Measurements from ENCODE around the gene PDK1. TPM values are rescaled to one million over a fixed set of nuclear protein-coding genes. Genes with fewer than 3 reads are reported as not detected.
"Not testable (repeated sequence)": the region's sequence is repeated elsewhere in the genome, so short reads cannot be mapped to it uniquely, and the experiment has no call there.

The PDK1 gene
- total and polyA plus RNA-seq, 9 donors: 11.5 to 25.4 (median 16.5) TPM

GRCh38 chr2:172564376-172564775, 8.5 kb downstream of the PDK1 start:
- Histone ChIP-seq H3K4me3 (ENCODE audit: low read length) (no peak overlapping the region), H3K36me3 (ENCODE audit: control insufficient read depth, insufficient read depth, low read length) (peaks cover 14% of the 10 kb centered on the region), H3K27me3 (ENCODE audit: control insufficient read depth, insufficient read depth, low read length) (no peaks in the 10 kb centered on the region), H3K9me3 (replicated peaks; ENCODE audit: control insufficient read depth, low read depth, low read length) (no peaks in the 10 kb centered on the region), H3K27ac (ENCODE audit: low read length) (no peak overlapping the region), H3K4me1 (ENCODE audit: control insufficient read depth, insufficient read depth, low read length) (no peaks in the 10 kb centered on the region)
- 100% methylated on average over 3 of the region's 5 CpGs for WGBS (ENCODE audit: insufficient coverage)
- no peak for DNase-seq

- Histone ChIP-seq H3K4me1 (ENCODE audit: control insufficient read depth, insufficient read depth, low read length) (no peaks in the 10 kb centered on the region), H3K4me3 (ENCODE audit: low read length) (no peak overlapping the region), H3K9me3 (replicated peaks; ENCODE audit: control insufficient read depth, low read depth, low read length) (peaks cover 3% of the 10 kb centered on the region), H3K36me3 (ENCODE audit: control insufficient read depth, insufficient read depth, low read length) (peaks cover 8% of the 10 kb centered on the region), H3K27ac (ENCODE audit: low read length) (no peak overlapping the region), H3K27me3 (ENCODE audit: control insufficient read depth, insufficient read depth, low read length) (no peaks in the 10 kb centered on the region)
- no peak for DNase-seq
These were observed 15.4 kb downstream of the PDK1 start for GRCh38 chr2:172571245-172571644.

GRCh38 chr2:172572981-172573380, 17.1 kb downstream of the PDK1 start:
- H3K27me3 ChIP-seq (ENCODE audit: control insufficient read depth, insufficient read depth, low read length): no peaks in the 10 kb centered on the region
- H3K9me3 ChIP-seq (replicated peaks; ENCODE audit: control insufficient read depth, low read depth, low read length): peaks cover 6% of the 10 kb centered on the region
- H3K27ac ChIP-seq (ENCODE audit: low read length): no peak overlapping the region
- no peak for DNase-seq
- no peaks in the 10 kb centered on the region for H3K4me1 ChIP-seq (ENCODE audit: control insufficient read depth, insufficient read depth, low read length)
- WGBS (ENCODE audit: insufficient coverage): no CpG with 5 or more reads among the region's 2 CpGs
- no peak overlapping the region for H3K4me3 ChIP-seq (ENCODE audit: low read length)
- peaks cover 8% of the 10 kb centered on the region for H3K36me3 ChIP-seq (ENCODE audit: control insufficient read depth, insufficient read depth, low read length)

GRCh38 chr2:172574965-172575364, 19.1 kb downstream of the PDK1 start:
- H3K9me3 ChIP-seq (replicated peaks; ENCODE audit: control insufficient read depth, low read depth, low read length): peaks cover 13% of the 10 kb centered on the region
- WGBS (ENCODE audit: insufficient coverage): no CpG with 5 or more reads among the region's 1 CpG
- H3K4me3 ChIP-seq (ENCODE audit: low read length): no peak overlapping the region
- no peaks in the 10 kb centered on the region for H3K4me1 ChIP-seq (ENCODE audit: control insufficient read depth, insufficient read depth, low read length)
- DNase-seq: no peak
- peaks cover 5% of the 10 kb centered on the region for H3K36me3 ChIP-seq (ENCODE audit: control insufficient read depth, insufficient read depth, low read length)
- no peaks in the 10 kb centered on the region for H3K27me3 ChIP-seq (ENCODE audit: control insufficient read depth, insufficient read depth, low read length)
- H3K27ac ChIP-seq (ENCODE audit: low read length): no peak overlapping the region

GRCh38 chr2:172578054-172578453, 22.2 kb downstream of the PDK1 start:
- H3K9me3 ChIP-seq (replicated peaks; ENCODE audit: control insufficient read depth, low read depth, low read length): peaks cover 20% of the 10 kb centered on the region

DNA sequence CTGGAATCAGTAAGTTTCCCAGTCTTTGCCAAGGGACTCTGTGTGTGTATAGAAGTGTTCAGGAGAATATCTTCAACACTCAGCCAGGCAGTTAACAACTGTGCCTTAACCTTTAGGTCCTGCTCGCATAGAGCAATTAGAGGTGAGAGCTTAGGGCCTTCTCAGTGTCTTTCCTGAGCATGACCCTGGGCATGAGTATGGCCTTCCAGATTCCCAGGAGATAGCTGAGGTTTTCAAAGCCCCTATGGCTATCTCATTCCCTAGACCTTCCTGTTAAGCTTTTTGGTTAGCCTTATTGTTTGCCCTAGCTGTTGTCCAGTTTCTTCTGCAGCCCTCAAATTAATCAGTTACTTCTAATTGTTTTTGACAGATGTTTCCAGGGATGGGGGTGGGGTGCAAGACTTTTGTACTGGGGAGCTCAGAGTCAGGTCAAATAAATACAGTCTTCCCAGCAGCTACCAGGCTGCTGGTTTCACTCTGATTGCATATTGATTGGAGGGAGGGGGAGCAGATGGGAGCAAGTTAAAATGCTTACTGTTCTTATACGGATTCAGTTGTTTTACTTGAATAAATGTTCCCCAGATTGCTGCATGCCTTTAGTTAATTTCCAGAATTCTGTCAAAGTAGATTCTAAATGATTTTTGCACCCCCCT, 23.1 kb downstream of the PDK1 start:
- WGBS (ENCODE audit: insufficient coverage): no CpG with 5 or more reads among the region's 2 CpGs
- Histone ChIP-seq H3K36me3 (ENCODE audit: control insufficient read depth, insufficient read depth, low read length) (peaks cover 4% of the 10 kb centered on the region), H3K27ac (ENCODE audit: low read length) (no peak overlapping the region)

More at GRCh38 chr2:172578054-172578453, 22.2 kb downstream of the PDK1 start:
- H3K4me1 ChIP-seq (ENCODE audit: control insufficient read depth, insufficient read depth, low read length): no peaks in the 10 kb centered on the region
- no peak for DNase-seq
- peaks cover 4% of the 10 kb centered on the region for H3K36me3 ChIP-seq (ENCODE audit: control insufficient read depth, insufficient read depth, low read length)
- no peak overlapping the region for H3K4me3 ChIP-seq (ENCODE audit: low read length)
- WGBS (ENCODE audit: insufficient coverage): no CpG with 5 or more reads among the region's 1 CpG
- no peaks in the 10 kb centered on the region for H3K27me3 ChIP-seq (ENCODE audit: control insufficient read depth, insufficient read depth, low read length)
- no peak overlapping the region for H3K27ac ChIP-seq (ENCODE audit: low read length)

GRCh38 chr2:172580544-172580943, 24.7 kb downstream of the PDK1 start:
- no peak overlapping the region for H3K27ac ChIP-seq (ENCODE audit: low read length)
- H3K9me3 ChIP-seq (replicated peaks; ENCODE audit: control insufficient read depth, low read depth, low read length): peaks cover 17% of the 10 kb centered on the region
- H3K4me3 ChIP-seq (ENCODE audit: low read length): no peak overlapping the region
- DNase-seq: no peak
- no peaks in the 10 kb centered on the region for H3K27me3 ChIP-seq (ENCODE audit: control insufficient read depth, insufficient read depth, low read length)
- H3K4me1 ChIP-seq (ENCODE audit: control insufficient read depth, insufficient read depth, low read length): no peaks in the 10 kb centered on the region
- peaks cover 4% of the 10 kb centered on the region for H3K36me3 ChIP-seq (ENCODE audit: control insufficient read depth, insufficient read depth, low read length)

More for the DNA sequence above, 23.1 kb downstream of the PDK1 start:
- Histone ChIP-seq H3K27me3 (ENCODE audit: control insufficient read depth, insufficient read depth, low read length) (no peaks in the 10 kb centered on the region), H3K4me3 (ENCODE audit: low read length) (no peak overlapping the region), H3K4me1 (ENCODE audit: control insufficient read depth, insufficient read depth, low read length) (no peaks in the 10 kb centered on the region), H3K9me3 (replicated peaks; ENCODE audit: control insufficient read depth, low read depth, low read length) (peaks cover 20% of the 10 kb centered on the region)
- DNase-seq: no peak

GRCh38 chr2:172582656-172583055, 26.8 kb downstream of the PDK1 start:
- Histone ChIP-seq H3K4me3 (ENCODE audit: low read length) (no peak overlapping the region), H3K36me3 (ENCODE audit: control insufficient read depth, insufficient read depth, low read length) (peaks cover 13% of the 10 kb centered on the region), H3K9me3 (replicated peaks; ENCODE audit: control insufficient read depth, low read depth, low read length) (peaks cover 17% of the 10 kb centered on the region), H3K27me3 (ENCODE audit: control insufficient read depth, insufficient read depth, low read length) (no peaks in the 10 kb centered on the region), H3K27ac (ENCODE audit: low read length) (no peak overlapping the region), H3K4me1 (ENCODE audit: control insufficient read depth, insufficient read depth, low read length) (no peaks in the 10 kb centered on the region)
- WGBS (ENCODE audit: insufficient coverage): no CpG with 5 or more reads among the region's 1 CpG
- no peak for DNase-seq

GRCh38 chr2:172586245-172586891, 30.5 kb downstream of the PDK1 start:
- no peak for DNase-seq
- H3K4me1 ChIP-seq (ENCODE audit: control insufficient read depth, insufficient read depth, low read length): no peaks in the 10 kb centered on the region
- peaks cover 19% of the 10 kb centered on the region for H3K36me3 ChIP-seq (ENCODE audit: control insufficient read depth, insufficient read depth, low read length)
- no CpG with 5 or more reads among the region's 9 CpGs for WGBS (ENCODE audit: insufficient coverage)
- no peak overlapping the region for H3K27ac ChIP-seq (ENCODE audit: low read length)
- H3K27me3 ChIP-seq (ENCODE audit: control insufficient read depth, insufficient read depth, low read length): no peaks in the 10 kb centered on the region
- H3K4me3 ChIP-seq (ENCODE audit: low read length): no peak overlapping the region
- H3K9me3 ChIP-seq (replicated peaks; ENCODE audit: control insufficient read depth, low read depth, low read length): no peaks in the 10 kb centered on the region

DNA sequence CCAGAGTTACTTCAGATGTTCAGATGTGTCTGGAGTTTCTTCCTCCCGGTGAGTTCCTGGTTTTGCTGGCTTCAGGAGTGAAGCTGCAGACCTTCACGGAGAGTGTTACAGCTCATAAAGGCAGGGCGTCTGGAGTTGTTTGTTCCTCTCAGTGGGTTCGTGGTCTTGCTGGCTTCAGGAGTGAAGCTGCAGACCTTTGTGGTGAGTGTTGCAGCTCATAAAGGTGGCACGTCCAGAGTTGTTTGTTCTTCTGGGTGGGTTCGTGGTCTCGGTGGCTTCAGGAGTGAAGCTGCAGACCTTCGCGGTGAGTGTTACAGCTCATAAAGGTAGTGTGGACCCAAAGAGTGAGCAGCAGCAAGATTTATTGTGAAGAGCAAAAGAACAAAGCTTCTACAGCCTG, 31.3 kb downstream of the PDK1 start:
- H3K27ac ChIP-seq (ENCODE audit: low read length); H3K27me3 ChIP-seq (ENCODE audit: control insufficient read depth, insufficient read depth, low read length); H3K4me3 ChIP-seq (ENCODE audit: low read length); DNase-seq; H3K4me1 ChIP-seq (ENCODE audit: control insufficient read depth, insufficient read depth, low read length); H3K9me3 ChIP-seq (replicated peaks; ENCODE audit: control insufficient read depth, low read depth, low read length): not testable (repeated sequence)
- H3K36me3 ChIP-seq (ENCODE audit: control insufficient read depth, insufficient read depth, low read length): peaks cover 15% of the 10 kb centered on the region
- WGBS (ENCODE audit: insufficient coverage): 98% methylated on average over 7 of the region's 9 CpGs
